MM.1S (cell line): ENCODE measurements around the gene HNRNPLL.

Experiments used
- EZH2 ChIP-seq: fragments of 300-600 bp; sonication (generic); optimal IDR thresholded peaks from 2 replicates; pipeline ENCODE3; 2017; ENCODE audit warnings: low read depth, mild to moderate bottlenecking, antibody characterized with exemption, low read length, mixed read lengths
- TF ChIP-seq, protein P1 (sequence below): fragments of 300-600 bp; sonication (generic); IDR thresholded peaks from 2 replicates; pipeline ENCODE4 v1.5.1; 2016; ENCODE audit warnings: antibody characterized with exemption, low read length, mixed read lengths

DNA sequence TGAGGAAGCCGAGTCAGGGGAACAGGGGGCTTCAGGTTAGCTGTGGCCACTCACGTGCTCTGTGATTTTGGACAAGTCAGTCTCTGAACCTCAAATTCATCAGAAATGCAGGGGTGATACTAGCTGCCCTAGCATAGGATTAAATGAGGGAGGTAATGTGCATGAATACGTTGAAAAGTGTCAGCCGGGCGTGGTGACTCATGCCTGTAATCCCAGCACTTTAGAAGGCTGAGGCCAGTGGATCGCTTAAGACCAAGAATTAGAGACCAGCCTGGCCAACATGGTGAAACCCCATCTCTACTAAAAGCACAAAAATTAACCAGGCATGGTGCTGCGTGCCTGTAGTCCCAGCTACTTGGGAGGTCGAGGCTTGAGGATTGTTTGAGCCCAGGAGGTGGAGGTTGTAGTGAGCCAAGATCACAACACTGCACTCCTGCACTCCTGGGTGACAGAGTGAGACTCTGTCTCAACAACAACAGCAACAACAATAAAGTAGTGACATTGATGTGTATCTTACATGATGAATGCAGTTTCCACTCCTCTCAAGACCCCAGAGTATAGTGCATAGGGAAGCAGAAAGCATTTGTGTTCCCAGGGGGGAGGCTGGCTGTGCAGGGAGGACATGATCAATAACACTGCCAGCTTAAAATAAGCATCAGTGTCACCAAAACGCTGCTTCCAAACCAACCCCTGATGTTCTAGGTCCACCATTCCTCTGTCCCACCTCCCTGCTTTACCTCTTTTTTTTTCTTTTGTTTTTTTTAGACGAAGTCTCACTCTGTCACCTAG lies 68.8 kb downstream of the HNRNPLL start:
- TF ChIP-seq, protein P1, sequence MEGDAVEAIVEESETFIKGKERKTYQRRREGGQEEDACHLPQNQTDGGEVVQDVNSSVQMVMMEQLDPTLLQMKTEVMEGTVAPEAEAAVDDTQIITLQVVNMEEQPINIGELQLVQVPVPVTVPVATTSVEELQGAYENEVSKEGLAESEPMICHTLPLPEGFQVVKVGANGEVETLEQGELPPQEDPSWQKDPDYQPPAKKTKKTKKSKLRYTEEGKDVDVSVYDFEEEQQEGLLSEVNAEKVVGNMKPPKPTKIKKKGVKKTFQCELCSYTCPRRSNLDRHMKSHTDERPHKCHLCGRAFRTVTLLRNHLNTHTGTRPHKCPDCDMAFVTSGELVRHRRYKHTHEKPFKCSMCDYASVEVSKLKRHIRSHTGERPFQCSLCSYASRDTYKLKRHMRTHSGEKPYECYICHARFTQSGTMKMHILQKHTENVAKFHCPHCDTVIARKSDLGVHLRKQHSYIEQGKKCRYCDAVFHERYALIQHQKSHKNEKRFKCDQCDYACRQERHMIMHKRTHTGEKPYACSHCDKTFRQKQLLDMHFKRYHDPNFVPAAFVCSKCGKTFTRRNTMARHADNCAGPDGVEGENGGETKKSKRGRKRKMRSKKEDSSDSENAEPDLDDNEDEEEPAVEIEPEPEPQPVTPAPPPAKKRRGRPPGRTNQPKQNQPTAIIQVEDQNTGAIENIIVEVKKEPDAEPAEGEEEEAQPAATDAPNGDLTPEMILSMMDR, result no peak
- TF ChIP-seq EZH2, result no peak
